T follicular helper cell (primary cell): ENCODE data around the gene MTMR3.

ENCODE experiments used
- DNase-seq: peaks from one replicate; pipeline ENCODE4 v3.0.0-alpha.2; 2020; ENCODE audit warnings: low read depth

MTMR3 gene

DNA sequence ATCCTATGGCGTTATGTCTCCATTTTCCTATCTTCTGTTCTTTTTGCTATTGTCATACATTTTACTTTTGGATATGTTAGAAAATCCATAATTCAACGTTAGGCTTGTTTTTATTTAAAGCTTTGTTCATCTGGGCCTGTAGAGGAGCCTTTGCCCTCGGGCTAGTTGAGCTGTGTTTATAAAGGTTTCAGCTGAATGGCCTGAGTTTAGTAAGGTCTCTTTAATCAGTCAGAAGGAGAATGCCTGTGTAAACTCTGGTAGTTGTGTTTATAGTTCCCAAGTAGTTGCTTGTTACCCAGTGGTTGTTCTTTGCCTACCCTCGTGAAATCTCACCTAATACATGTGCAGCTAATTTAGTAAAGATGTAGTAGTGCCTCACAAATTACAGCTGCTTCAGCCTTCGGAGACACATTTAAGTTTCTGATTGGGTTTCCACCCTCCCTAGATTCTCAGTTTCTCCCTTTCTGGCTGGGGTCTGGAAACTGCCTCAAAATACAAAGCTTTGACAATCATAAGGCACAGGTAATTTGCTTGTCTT, 33.1 kb downstream of the MTMR3 start:
- DNase-seq: no peak

DNA sequence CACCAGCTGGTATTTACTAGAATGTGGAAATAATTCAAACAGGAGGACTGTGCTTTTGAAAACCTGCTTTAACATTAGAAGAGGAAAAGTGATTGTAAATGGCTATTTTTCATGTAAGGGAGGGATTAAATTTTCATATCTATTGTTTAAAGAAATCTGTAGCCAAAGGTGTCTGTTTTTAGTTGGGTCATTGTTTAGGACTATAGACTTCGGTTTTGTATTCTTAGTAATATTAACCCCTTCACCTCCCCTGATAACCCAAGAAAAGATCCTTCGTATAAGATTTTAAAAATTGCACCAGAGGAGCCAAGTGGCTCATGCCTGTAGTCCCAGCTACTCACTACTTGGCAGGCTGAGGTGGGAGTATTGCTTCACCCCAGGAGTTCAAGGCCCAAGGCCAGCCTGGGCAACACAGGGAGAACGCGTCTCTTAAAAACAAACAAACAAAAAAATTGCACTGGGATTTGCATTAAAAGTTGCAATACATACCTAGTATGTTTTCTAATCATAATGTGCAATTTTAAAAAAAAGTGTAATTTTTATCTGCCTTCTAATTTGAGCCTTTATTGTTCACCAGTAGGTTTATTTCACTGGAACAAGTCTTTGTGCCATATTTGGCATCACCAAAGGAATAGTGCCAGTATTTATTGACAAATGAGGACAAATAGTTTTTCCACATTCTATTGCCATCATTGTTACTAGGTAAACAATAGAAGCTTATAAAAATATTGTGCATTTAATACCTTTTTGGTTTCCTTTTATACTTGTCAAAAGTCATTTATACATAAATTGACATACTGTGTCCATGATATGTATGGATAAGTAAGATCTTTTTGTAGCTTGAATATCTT, 34.3 kb downstream of the MTMR3 start:
- no peak for DNase-seq

DNA sequence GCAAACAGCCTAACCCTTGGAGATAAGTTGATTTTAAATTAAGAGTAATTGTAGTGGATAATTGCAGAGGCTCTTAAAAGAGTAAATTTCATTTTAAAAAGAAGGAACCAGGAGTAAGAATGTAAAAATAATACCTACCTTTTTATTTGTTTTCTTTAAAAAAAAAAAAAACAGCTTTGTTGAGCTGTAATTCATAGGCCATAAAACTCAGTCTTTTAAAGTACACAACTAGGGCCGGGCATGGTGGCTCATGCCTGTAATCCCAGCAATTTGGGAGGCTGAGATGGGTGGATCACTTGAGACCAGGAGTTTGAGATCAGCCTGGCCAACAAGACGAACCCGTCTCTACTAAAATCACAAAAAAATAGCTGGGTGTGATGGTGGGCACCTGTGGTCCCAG, 42.4 kb downstream of the MTMR3 start:
- no peak for DNase-seq

DNA sequence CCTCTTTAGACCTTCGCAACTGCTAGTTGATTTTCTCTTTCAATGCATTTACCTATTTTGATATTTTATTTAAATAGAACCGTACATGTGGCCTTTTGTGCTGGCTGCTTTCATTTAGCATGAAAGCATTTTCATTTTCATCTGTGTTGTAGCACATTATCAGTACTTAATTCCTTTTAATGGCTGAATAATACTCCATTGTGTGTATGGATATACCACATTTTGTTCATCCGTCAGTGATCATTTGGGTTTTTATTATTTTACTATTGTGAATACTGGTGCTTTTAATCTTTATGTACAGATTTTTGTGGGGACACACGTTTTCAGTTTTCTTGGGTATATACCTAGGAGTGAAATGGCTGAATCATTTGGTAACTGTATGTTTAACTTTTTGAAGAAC, 43.1 kb downstream of the MTMR3 start:
- no peak for DNase-seq

DNA sequence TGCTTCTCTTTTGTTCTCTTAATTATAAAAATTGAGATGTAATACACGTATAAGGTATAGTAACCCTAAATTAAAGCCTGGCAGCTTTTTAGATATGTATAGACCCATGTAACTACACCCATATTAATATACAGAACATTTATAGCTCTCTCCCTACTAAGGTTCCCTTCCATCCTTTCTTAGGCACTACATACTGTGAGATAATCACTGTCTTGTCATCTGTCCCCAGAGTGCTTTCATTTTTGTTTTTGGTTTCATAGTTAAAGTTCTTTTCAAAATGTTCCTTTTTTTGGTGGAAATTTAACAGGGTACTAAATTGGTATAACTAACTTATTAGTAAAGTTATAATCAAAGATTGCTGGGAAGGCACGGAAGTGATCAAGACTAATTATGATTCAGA, 49.2 kb downstream of the MTMR3 start:
- DNase-seq: no peak

DNA sequence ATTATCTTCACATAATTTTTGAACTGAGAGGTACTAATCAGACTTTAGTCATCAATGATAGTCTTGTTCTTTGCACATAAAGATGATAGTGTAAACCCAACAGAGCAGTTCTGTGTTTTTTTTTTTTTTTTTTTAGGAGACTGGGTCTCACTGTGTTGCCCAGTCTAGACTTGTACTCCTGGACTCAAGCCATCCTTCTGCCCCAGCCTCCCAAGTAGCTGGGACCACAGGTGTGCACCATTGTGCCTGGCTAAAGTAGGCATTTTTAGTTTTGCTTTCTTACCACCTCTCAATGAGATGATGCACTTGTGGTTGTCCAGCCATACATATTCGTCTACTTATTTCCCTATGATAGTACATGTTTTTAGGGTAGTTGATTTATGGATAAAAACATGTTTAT, 50.6 kb downstream of the MTMR3 start:
- no peak for DNase-seq

DNA sequence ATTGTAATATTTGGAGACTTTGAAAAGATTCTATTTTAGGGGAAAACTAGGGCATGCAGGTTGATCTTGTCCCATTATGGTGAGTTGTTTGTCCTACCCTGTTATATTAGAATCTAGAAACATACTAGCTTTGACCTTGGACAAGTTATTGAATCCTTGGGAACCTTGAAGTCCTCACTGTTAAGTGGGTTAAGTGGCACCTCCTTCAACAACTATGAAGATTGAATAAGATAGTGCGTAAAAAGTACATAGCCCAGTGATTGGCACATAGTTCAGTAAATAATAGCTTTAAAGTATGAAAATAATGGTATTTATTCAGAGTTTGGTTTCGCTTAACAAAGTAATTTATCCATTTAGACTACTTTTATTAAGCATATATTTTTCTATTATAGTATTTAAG, 51.6 kb downstream of the MTMR3 start:
- no peak for DNase-seq

DNA sequence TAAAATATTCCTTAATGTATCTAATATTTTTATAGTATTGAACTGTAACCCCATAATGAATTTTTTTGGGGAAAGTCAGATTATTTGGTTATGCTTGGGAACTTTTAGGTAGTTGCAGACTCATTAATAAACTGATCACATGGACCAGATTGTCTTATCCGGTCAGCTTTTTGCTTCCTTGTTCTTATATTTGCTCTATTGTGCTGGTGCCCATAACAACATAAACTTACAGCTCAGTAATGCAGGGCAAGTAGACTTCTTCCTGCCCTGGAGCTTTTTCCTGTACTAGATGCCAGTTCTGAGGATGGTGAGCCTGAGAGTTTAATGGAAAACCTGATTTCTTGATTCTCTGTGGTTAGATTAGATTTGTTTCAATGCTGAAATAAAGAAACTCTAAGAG, 53.2 kb downstream of the MTMR3 start:
- no peak for DNase-seq

DNA sequence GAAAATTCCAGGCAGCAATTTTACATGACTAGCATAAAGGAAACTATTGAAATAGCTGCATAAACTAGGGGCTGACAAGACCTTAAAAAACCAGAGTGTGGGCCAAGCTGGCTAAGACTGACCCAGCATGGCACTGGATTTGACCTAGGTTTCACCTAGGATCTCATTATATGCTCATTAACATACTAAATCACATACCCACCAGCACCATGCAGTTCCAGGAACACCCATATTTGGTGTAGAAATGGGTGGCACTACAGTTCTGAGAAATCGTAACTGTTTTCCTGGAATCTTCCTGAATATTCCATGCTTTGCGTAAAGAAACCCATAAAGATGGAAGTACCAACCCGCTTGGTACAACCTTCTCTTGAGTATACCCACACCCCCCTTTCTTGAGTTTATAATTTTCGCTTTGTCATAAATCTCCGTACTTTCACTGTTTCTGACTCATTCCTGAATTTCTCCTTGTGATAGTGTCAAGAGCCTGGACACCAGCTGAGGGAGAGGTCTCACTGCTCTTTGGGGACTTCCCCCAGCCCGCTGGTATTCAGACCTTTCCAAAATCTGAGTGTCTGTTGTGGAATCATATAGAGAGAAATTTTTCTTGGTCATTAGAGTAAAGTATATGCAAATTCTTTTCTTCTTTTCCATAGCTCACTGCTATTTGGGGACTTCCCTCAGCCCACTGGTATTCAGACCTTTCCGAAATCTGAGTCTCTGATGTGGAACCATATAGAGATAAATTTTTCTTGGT, 55.1 kb downstream of the MTMR3 start:
- no peak for DNase-seq

DNA sequence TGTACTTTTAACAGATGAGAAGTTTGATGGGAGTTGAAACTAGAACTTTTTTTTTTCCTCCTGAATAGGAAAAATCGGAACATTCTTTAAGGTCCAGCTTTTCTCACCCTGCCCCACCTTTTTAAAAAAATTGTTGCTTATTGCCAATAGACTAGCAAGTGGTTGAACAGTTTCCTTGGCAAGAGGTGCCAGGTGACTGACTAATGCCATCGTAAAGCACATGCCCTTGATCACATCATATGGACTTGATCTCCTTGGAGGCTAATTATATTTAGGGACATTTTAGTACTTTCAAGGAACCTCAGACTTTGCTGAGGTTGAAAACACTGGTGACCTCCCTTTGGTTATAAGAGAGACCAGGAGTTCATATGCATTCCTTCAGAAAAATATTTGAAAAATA, 57.6 kb downstream of the MTMR3 start:
- DNase-seq: no peak

DNA sequence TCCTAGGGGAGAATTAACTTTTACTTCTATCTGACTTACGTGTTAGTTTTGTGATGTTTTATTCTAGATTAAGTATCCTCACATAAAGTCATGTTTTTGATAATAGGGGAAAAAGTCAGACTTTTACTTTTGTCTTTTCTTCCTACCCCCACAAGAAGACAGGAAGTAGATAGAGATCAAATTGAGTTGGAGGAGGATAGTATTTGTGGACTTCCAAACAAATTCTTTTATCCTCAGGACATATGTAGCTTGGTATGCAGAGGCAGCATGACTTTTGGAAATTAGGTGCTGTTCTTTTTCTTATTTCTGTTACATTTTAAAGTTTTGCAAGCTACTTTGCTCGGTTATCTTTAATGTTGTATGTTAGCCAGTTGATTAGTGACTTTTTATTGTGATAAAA, 61.4 kb downstream of the MTMR3 start:
- DNase-seq: no peak

DNA sequence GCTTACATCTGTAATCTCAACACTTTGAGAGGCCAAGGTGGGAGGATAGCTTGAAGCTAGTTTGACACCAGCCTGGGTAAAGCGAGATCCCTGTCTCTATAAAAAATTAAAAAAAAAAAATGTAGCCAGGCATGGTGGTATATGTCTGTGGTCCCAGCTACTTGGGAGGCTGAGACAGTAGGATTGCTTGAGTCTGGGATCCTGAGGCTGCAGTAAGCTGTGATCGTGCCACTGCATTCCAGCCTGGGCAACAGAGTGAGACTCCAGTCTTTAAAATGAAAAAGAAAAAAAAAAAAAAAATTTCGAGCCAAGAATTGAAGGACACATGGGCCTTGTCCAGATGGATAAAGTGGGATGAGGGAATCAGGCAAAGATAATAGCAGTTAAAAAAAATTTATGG, 62.5 kb downstream of the MTMR3 start:
- no peak for DNase-seq

DNA sequence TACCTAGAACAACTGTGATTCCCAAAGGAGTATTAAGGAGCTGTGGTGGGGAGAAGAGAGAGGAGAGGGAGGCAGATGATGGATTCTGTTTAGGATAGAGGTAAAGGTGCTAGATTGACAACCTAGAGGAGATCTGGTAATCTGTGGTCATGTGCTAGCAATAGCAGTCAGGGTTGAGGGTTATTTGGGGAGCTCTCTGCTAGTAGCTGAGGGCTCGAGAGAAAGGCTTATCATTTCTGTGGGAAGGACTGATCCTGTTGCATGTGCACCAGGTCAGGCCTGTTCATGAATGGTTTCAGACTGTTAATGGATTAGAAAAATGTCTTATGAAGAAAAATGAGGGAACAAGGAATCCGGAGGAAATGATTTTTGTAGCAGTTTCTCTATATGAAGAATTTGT, 63.2 kb downstream of the MTMR3 start:
- no peak for DNase-seq

DNA sequence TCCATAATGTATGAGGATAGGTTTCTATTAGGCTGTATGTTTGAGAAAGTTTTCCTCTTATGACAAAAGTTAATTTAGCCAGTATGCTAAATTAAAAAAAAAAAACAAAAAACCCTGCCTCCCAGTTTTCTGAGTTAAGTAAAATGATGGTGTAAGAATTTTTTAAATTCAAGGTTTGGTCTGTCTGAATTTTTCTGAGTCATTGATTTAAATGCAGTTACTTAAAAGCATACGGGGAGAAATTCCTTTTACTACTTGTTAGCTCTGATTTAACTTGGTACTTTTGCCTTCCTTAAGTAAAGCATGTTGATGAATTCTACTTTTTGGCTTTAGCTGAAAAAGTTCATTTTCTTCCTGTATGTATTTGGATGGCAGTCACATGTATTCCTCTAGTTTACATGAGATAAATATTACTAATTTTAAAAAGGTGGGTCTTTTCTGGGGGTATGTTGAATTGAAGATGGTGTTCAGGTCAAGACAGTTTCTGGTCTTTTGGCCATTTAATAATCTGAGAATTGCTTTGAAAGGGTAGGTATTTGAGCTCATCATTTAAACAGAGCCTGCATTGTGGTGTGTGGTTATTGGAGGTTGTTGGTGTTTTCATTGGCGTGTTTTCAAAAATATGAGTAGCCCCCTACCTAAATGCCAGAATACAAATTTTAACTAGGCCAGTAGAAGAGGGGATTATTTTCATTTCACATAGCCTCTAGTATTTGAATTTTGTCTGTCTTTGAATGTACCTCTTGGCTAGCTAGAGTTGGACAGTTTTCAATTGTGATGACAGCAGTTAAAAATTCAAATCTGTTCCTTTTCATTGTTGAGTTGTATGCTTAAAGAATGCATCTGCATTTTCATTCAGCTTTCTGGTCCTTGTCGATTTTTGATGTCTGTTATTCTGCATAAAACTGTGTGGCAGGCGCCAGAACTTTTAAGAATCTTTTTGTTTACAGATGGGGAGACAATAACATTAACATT, 64.7 kb downstream of the MTMR3 start:
- no peak for DNase-seq

DNA sequence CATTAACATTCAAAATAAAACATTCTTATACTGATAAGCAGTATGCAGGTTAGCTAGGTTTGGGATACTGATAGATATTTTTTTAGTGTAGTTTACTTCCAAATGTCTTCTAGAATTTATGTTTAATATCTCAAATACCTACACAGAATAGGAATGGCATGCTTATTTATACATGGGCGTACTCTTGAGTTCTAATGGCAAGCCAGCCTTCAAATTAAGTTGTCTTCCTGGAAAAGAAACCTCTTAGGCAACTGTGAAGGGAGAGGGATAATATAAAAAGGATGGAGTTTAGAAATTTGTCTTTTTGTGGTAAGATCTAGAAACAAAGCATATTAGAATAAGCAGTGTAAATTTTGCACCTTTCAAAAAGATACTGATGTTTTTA, 65.4 kb downstream of the MTMR3 start:
- no peak for DNase-seq

DNA sequence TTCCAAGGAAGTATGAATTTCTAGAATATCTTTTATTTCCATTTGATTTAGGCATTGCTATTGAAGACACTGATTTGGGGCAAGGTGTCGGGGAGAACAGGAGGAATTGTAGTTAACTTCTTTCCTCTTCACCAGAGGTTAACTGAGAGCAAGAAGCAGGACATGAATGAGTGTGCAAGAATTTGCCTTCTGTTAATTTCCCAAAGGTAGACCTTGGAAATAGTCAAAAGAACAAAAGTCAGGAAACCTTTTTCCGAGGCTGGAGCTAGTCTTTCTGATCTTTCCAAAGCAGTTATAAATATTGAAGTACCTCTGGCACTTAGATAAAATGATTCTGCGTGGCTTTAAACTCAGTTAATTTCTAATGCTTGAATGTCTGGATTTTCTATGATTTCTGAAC, 66.9 kb downstream of the MTMR3 start:
- DNase-seq: no peak

DNA sequence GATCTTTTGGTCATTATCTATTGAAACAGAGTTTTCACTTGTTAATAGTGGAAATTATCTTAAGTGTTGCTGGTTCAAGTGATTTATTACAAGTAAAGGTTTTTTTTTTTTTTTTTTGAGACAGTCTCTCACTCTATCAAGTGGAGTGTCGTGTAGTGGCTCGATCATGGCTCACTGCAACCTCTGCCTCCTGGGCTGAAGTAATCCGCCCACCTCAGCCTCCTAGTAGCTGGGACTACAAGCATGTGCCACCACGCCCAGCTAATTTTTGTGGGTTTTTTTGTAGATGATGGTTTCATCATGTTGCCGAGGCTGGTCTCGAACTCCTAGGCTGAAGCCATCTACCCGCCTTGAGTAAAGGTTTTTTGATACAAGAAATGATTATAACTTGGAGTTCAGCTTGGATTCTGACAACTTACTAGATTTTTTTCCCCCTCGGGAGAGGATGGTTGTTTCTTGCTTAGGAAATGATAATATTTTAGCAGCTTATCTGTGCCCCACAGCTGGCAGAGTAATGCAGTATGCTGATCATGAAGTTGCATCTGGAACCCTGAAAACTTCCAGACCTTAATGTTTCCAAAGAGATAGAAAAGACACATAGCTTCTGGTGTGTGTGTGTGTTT, 68.9 kb downstream of the MTMR3 start:
- DNase-seq: no peak

DNA sequence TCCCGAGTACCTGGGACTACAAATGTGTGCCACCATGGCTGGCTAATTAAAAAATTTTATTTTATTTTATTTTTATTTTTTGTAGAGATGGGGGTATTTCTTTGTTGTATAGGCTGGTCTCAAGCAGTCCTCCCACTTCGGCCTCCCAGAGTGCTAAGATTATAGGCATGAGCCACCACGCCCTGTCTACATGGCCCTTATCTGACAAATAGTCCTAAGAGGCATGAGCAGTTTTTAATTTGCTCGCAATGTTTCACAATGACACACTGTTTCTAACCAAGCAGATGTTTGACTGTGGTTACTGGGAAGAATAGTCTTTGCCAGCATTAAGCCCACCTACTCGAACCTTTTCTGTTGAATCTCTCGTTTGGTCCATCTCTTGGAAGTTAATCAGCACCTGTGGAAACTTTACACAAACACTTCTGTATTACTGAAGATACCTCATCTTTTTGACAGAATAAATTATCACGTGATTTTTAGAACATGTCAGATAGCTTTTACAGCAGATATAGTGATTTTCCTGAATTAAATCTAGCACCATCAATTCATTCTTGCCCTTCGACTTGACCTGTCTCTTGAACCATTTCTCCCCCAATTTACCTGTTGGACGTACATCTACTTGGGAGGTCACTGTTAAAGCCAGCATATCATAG, 71.4 kb downstream of the MTMR3 start:
- no peak for DNase-seq

DNA sequence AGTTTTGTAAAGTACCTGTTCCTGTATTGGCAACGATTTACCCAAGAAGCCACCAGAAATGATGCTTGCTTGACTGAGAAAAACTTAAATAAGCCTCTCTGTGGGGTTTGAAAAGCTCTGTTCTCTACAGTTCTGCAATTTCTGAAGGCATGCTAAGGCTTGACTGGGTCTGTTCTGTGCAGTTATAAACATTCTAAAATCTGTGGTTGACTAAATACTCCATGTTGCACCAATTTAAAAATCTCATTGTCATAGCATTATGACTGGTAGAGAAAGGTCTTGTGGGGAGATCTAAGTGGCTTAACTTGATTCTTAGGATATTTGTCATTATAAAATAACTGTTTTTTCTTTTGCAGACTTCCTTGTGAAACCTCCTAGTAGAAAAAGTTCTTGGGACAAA, 73.7 kb downstream of the MTMR3 start:
- DNase-seq: no peak

DNA sequence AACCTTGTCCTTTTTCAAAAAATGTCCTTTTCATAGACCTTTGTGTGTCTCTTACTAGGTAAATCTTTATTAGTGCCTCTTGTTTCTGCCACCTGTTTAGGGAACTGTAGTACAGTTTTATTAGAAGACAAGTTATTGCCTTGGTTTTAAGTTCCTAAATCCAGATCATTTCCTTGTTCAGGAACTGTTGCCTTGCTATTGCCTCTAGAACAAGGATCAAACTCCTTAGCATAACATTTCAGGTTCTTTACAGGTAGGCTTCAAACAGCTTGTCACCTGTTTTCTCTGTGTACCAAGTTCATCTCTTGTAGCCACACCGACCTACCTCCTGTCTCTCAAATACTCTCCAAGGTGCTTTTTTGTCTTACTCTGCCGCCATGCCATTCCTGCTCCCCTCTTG, 75.2 kb downstream of the MTMR3 start:
- DNase-seq: no peak

DNA sequence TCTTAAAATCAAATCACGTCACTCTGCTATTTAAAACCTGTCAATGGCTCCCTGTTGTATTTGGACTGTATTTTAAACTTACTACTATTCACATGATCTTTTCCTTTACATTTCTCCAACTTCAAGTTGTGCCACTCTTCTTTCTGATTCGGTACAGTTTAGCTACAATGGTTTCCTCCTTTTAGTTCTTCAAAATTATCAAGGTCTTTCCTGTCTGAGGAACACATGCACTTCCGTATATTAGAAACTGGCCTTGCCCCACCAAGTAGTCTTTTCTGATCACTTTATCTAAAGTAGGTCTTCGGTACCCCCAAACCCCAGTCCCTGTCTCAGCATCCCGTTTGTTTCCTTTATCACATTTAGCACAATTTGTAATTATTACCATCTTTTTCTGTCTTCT, 81.8 kb downstream of the MTMR3 start:
- DNase-seq: no peak
